ENCODE data around the gene SMYD3.

- no peak for TF ChIP-seq CTCF (IDR thresholded peaks at IDR 0.05)
- no peak for TF ChIP-seq ELK1 (IDR thresholded peaks at IDR 0.05; ENCODE audit: low read depth, low read length)
- no peak for TF ChIP-seq RCOR1 (IDR thresholded peaks at IDR 0.05; ENCODE audit: low read depth, low read length)
- no peak for TF ChIP-seq MAX (IDR thresholded peaks at IDR 0.05)
- no peak for TF ChIP-seq RARB (CRISPR knock-in tag; IDR thresholded peaks at IDR 0.05)
- no peak for TF ChIP-seq MYC (IDR thresholded peaks at IDR 0.05; ENCODE audit: borderline replicate concordance, low read length)
- TF ChIP-seq POLR2A (IDR thresholded peaks at IDR 0.05; ENCODE audit: low read length): no peak
- TF ChIP-seq REST (IDR thresholded peaks at IDR 0.05): no peak
- no peak for TF ChIP-seq JUNB (IDR thresholded peaks at IDR 0.05)
Observed at GRCh38 chr1:245953876-245954660, 553.0 kb downstream of the SMYD3 start.
